Neural progenitor cell (in vitro differentiated cells): ENCODE results near the gene PAM16.

ENCODE experiments used
- CTCF ChIP-seq: fragments of 200-600 bp; sonication (generic); IDR thresholded peaks from 2 replicates; pipeline ENCODE4 v1.5.1; 2017; ENCODE audit warnings: antibody characterized with exemption, mild to moderate bottlenecking
- EZH2phosphoT487 ChIP-seq: fragments of 200-600 bp; sonication (generic); IDR thresholded peaks from 2 replicates; pipeline ENCODE4 v1.6.1; 2017; ENCODE audit warnings: antibody characterized with exemption

GRCh38 chr16:4358831-4359561 lies 7.9 kb upstream of the PAM16 start:
- TF ChIP-seq CTCF = peak; percentile 99
- no peak for TF ChIP-seq EZH2phosphoT487
